CD4-positive, alpha-beta T cell treated with Interleukin-12 subunit alpha and Interleukin-12 subunit beta, for 1 hour (primary cell): Measurements from ENCODE around the gene PDPN.

Experiments
- DNase-seq: peaks from one replicate; pipeline ENCODE4 v3.0.0-alpha.2; 2020

PDPN gene

GRCh38 chr1:13581446-13581845, 2.2 kb upstream of the PDPN start:
- DNase-seq: no peak

- DNase-seq: no peak
These were observed 754 bp upstream of the PDPN start for GRCh38 chr1:13582713-13583443.

GRCh38 chr1:13583966-13584791, 547 bp downstream of the PDPN start:
- no peak for DNase-seq

- DNase-seq: no peak
These were observed 1.4 kb downstream of the PDPN start for GRCh38 chr1:13584876-13585611.

- DNase-seq: no peak
These were observed 2.0 kb downstream of the PDPN start for GRCh38 chr1:13585612-13585991.

GRCh38 chr1:13586001-13586400, 2.4 kb downstream of the PDPN start:
- no peak for DNase-seq

GRCh38 chr1:13587256-13588030, 3.8 kb downstream of the PDPN start:
- DNase-seq: no peak

- no peak for DNase-seq
These were observed 5.5 kb downstream of the PDPN start for GRCh38 chr1:13588946-13589796.

GRCh38 chr1:13590486-13590885, 6.9 kb downstream of the PDPN start:
- no peak for DNase-seq

GRCh38 chr1:13593511-13594131, 10.0 kb downstream of the PDPN start:
- DNase-seq: no peak

- no peak for DNase-seq
These were observed 11.8 kb downstream of the PDPN start for GRCh38 chr1:13595411-13595810.

- DNase-seq: no peak
These were observed 13.5 kb downstream of the PDPN start for GRCh38 chr1:13597166-13597565.

- no peak for DNase-seq
These were observed 17.3 kb downstream of the PDPN start for GRCh38 chr1:13600762-13601453.

- DNase-seq: no peak
These were observed 20.5 kb downstream of the PDPN start for GRCh38 chr1:13604176-13604575.

GRCh38 chr1:13604721-13605120, 21.1 kb downstream of the PDPN start:
- no peak for DNase-seq

- DNase-seq: no peak
These were observed 21.5 kb downstream of the PDPN start for GRCh38 chr1:13605159-13605558.

- DNase-seq: no peak
These were observed 23.4 kb downstream of the PDPN start for GRCh38 chr1:13607002-13607401.

- no peak for DNase-seq
These were observed 32.6 kb downstream of the PDPN start for GRCh38 chr1:13616234-13616633.

- DNase-seq: no peak
These were observed 33.5 kb downstream of the PDPN start for GRCh38 chr1:13617108-13617507.

GRCh38 chr1:13617773-13618172, 34.1 kb downstream of the PDPN start:
- no peak for DNase-seq

GRCh38 chr1:13618483-13618882, 34.9 kb downstream of the PDPN start:
- DNase-seq: no peak
